NCI-H128 (cell line): ENCODE measurements around the gene IKZF1.

Source experiments
- DNase-seq: peaks from one replicate; lab custom pipeline; 2025; ENCODE audit not compliant: unreplicated experiment; lab: John Stamatoyannopoulos, UW

IKZF1 gene

GRCh38 chr7:50307368-50308032 lies 3.0 kb downstream of the IKZF1 start:
- DNase-seq, result no peak

GRCh38 chr7:50308203-50308531 lies 3.7 kb downstream of the IKZF1 start:
- DNase-seq, result no peak

DNA sequence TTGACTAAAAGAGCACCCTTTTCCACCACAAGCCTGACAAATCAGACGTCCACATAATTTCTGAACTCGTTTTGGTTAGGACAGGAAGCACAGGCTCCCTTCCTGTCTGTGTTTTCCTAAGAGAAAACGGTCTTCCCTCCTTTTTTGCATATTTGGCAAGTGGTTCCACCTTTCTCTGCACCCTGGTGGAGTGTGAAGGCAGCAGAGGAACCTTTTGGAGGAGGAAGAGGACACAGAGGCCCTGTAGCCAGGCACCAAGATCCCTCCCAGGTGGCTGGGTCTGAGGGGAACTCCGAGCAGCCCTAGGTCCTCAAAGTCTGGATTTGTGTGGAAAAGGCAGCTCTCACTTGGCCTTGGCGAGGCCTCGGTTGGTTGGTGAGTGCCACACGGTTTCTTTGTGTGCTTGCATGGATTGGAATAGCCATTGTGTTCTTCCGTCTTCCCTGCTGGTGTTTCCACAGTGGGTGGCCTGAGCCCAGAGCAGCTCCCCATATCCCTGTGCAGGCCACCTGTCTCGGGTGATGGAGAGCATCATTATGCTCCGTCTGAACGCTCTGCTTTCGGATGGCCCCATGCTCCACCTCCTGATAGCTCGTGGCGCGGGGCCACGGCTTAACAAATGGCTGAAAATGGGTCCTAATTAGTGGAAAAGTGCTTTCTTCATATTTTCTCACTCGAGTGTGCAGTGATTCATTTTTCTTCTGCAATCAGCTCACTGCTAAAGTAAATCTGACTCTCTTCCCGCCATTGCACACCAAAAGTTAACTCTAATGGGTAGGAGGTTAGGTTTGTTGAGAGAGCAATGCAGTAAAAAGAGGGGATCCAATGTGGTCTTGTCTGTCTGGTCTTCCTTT lies 4.2 kb downstream of the IKZF1 start:
- no peak for DNase-seq

- no peak for DNase-seq
These were observed 5.2 kb downstream of the IKZF1 start for GRCh38 chr7:50309721-50310120.

DNA sequence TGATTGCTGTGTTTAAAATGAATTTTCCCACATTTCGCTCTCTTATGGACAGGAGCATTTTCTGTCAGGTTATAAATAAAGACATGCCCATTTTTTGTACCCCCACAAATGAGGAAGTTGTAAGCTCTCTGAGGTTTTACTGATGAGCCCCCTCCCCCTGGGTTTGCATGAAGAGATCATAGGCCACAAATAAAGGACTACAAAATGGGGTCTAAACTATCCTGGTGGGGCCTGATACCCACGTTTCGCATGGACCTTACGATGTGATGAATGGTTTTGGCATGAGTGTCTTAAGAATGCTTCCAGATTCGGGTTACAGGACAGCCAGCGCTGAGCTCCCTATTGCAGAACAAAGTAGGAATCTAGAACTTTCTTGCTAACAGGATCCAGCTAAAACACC lies 5.8 kb downstream of the IKZF1 start:
- no peak for DNase-seq

DNA sequence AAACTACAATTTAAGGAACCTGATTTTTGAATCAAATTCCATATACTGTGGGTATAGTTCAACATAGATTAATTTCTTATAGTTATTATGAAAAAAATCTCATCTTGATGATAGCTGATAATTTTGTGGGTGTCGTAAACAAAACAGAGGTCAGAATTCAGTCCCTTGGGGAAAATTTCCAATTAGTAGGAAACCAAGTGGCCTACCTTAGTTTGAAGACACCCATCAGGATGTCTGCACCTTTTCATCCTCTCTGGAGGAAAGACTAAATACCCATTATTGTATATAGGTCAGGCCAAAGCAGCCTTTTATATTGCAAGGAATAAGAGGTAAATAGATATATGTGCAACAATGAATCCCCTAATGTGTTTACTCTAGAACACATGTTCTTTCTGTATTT lies 6.4 kb downstream of the IKZF1 start:
- DNase-seq, result no peak

GRCh38 chr7:50312250-50313162 lies 8.0 kb downstream of the IKZF1 start:
- no peak for DNase-seq

DNA sequence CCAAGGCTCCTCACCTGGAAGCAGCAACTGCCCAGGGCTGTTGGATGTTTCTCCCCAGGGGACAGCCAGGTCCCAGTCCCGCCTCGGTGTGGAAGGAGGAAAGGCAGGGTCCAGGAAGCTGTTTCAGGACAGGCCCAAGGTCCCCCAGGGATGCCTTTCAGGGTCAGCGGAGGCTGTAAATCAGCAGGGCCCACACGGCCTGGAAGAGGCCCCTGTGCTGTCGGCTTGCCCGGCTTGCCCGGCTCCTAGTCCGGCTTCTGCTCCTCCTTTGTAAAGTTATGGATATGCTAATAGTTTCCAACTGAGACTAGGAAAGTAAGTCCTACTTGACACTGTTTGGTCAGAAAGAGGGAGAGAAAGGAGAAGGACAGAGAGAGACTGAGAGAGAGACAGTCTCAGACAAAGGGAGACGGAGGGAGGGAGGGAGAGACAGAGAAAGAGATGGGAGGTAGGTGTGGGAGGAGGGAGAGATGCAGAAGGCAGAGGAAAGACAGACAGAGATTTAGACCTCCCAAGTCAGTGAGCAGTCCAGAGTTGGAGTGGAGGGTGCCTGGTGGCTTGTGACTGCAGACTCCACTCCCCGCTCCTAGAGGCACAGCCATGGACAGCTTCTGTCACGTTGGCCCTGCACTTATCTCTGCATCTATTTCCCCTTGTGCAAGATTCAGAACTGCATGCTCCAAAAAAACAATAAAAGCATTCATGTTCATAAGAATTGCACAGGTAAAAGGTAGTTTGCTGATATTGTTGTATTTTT lies 10.5 kb downstream of the IKZF1 start:
- no peak for DNase-seq

- DNase-seq, result no peak
These were observed 11.5 kb downstream of the IKZF1 start for GRCh38 chr7:50315739-50316671.

GRCh38 chr7:50317221-50317678 lies 12.7 kb downstream of the IKZF1 start:
- DNase-seq, result no peak

DNA sequence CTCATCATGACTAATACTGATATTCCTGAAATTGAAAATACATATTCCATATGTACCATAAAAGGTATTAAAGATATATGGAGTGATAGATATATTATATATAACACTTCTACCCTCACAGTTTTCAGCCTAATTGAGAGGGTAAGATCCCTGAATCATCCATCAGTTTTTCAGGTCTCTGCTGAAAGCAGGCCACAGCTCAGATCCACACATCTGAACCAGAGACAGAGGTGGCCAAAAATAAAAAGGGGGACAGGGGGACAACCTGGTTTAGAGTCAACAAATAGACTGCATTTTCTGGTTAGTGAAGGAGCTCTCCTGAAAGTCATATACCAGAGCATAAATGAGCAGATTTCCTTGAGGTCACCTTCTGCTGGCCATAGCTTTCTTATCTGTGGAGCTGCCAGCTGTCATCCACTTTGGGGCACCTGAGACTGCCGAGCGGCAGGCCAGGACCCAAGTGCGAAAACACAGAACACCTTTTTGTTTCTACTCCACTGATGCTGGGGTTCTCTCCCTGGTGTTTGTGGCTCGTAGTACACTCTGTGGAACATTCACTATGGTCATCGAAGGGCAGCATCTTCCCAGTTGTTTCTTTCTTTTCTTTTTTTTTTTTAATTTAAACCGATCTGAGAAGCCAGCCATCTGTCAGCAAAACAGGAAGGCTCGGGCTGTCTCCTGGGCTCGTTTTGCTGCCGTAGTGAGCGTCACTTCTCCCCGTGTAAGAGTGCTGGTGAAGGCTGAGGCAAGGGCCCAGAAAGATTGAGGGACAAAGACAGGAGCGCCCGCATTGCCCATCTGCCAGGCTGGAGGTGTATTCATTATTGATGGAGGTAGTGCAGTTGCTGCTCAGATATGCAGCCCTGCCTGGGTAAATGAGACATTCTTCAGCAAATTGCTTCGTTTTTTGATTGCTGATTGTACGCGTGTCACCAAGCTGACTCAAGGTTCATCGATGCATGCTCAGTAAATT lies 13.5 kb downstream of the IKZF1 start:
- no peak for DNase-seq

DNA sequence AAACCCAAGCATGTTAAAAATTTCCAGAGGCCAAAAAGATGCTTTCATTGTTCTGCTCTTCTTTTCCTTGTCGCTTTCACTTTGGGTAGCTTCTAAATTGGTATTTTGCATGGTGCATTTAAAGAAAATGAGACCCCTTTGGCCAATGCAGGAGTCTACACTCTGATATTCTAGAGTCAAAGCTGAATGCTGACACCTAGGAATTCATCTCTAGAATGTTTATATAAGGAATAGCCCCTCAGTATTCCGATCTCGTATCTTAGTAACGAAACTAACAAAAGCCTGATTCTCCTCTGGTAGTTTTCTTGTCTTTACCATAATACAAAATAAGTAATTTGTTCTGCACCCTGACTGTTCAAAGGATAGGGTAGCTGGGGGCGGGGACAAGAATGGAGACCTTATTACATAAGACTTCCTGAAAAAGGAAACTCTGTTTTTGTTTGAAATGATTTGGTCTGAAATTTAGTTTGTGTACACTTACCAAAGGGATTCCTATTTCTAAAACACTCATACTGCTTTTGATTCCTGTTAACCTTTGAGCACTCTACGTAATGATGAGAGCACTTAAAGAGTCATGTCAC lies 17.1 kb downstream of the IKZF1 start:
- no peak for DNase-seq

DNA sequence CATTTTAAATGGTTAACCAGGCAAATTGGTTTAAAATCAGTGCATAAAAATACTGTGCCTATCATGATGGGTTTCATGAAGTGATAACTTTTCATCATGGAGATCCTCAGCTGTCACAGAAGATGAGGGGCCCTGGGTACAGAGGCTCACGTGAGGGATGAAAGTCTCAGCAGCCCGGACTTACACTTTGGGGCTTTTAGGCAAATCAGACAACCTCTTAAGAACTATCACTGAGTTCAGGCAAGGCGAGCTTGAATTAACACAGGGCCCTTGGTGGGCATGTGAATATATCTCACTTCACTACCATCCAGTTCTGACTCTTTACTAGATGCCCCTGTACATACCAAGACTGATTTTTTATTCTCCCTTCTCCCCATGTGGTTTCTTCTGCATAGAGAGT lies 19.6 kb downstream of the IKZF1 start:
- no peak for DNase-seq

DNA sequence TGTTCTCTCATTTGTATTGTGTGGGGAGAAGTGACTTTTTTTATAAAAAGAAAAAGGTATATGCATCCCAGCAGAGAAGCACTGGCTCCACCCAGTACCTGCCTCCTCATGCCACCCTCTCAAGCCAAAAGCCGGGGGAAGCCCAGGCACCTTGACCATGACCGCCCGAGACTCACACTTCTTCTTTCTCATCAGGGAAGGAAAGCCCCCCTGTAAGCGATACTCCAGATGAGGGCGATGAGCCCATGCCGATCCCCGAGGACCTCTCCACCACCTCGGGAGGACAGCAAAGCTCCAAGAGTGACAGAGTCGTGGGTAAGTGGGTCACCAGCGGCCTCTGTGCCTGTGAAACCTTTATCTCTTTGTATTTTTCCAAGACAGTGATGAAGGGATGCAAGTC lies 22.9 kb downstream of the IKZF1 start:
- no peak for DNase-seq

DNA sequence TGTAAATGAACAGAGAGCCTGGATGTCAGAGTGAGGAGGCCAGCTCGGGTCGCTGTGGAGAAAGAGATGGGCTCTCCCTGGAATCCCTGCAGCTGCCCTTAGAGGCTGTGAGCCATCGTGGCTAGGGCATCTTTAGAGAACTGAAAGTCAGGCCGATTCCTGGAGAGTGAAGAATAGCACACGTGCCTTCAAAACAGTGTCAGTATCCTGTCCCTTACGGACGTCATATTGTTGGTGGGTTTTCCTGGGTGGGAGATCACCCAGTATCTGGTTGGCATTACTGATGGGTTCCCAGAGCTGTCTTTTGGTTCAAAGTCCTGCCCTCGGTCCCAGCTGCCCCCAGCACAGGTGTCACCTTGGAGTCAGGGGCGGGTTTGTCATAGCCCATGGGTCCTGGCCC lies 25.3 kb downstream of the IKZF1 start:
- DNase-seq, result no peak

- DNase-seq, result no peak
These were observed 25.7 kb downstream of the IKZF1 start for GRCh38 chr7:50330254-50330653.

DNA sequence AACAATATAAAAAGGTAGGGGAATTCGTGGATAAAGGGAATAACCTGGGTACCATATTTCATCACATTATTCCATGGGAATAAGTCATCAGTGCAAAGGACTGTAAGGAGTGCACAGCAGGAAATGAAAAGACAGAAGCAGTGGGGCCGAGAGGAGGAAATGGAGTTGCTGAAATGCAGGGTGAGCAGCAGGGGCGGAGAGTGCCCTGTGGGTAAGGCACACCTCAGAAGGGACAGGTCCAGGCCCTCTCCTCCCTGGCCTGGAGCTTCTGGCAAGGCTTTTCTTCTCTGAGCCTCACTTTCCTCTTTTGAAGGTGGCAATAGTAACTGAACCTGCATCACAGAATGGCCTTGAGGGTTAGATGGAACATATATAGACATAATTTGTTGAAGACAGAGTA lies 26.2 kb downstream of the IKZF1 start:
- no peak for DNase-seq

DNA sequence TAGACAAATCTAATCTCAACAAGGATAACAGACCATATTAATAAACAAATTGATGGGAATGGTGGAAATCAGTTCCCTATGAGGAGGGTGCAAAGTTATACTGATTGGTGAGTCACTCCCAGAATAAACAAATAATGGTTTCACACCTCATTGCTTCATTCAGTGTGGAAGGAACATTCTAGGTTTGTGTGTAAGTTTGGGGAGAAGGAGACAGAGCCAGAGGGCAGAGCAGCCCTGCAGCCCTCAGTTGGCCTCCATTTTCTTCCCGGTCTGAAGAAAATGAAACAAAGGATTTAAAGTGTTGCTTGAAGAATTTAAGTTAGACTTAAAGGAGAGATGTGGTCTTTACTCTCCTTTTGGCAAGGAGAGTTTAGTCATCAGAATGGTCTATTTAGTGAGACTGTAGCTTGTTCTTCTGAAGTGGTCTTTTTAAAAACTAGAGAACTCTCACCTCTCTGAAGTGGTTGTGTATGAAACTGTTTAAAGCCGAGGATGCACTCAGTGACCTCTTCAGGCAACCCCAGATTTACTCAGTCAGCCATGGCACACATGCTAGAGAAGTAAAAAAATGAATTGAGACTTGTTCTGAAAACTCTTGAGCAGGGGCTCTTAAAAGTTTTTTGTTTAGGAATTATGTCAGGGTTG lies 27.2 kb downstream of the IKZF1 start:
- DNase-seq, result no peak
